GM23248 (cell line): ENCODE results near the gene TEX264. TPM values are rescaled to one million over a fixed set of nuclear protein-coding genes. Genes with fewer than 3 reads are reported as not detected.

Experiments used
- DNase-seq: peaks from one replicate; pipeline ENCODE4 v3.0.0-alpha.2; 2015
- H2AFZ ChIP-seq: fragments of 200-600 bp; sonication (generic); 2 replicates; pipeline ENCODE4 v1.6.1; 2016; ENCODE audit warnings: antibody characterized with exemption
- H3F3A ChIP-seq: fragments of 200-600 bp; sonication (generic); 2 replicates; pipeline ENCODE4 v1.6.1; 2016; ENCODE audit warnings: mild to moderate bottlenecking, antibody characterized with exemption, mixed run types; ENCODE audit not compliant: insufficient read depth
- H3K27ac ChIP-seq: fragments of 200-600 bp; sonication (generic); 2 replicates; pipeline ENCODE4 v1.5.1; 2016; ENCODE audit warnings: mild to moderate bottlenecking
- H3K27me3 ChIP-seq: fragments of 200-600 bp; sonication (generic); replicated peaks from 2 replicates; pipeline ENCODE4 v1.6.1; 2016; ENCODE audit warnings: mild to moderate bottlenecking; ENCODE audit not compliant: insufficient read depth
- H3K36me3 ChIP-seq: fragments of 200-600 bp; sonication (generic); 2 replicates; pipeline ENCODE4 v1.6.1; 2016; ENCODE audit warnings: low read depth, mild to moderate bottlenecking
- H3K4me1 ChIP-seq: fragments of 200-600 bp; sonication (generic); 2 replicates; pipeline ENCODE4 v1.6.1; 2016; ENCODE audit warnings: mild to moderate bottlenecking; ENCODE audit not compliant: insufficient read depth
- H3K4me2 ChIP-seq: fragments of 200-600 bp; sonication (generic); one replicate; pipeline ENCODE4 v1.6.1; 2016; ENCODE audit warnings: mild to moderate bottlenecking; ENCODE audit not compliant: unreplicated experiment
- H3K4me3 ChIP-seq: fragments of 200-600 bp; sonication (generic); 2 replicates; pipeline ENCODE4 v1.5.1; 2016; ENCODE audit warnings: mild to moderate bottlenecking
- H3K79me2 ChIP-seq: fragments of 200-600 bp; sonication (generic); 2 replicates; pipeline ENCODE4 v1.6.1; 2016; ENCODE audit warnings: mild to moderate bottlenecking; ENCODE audit not compliant: insufficient read depth
- H3K9ac ChIP-seq: fragments of 200-600 bp; sonication (generic); 2 replicates; pipeline ENCODE4 v1.6.1; 2016; ENCODE audit warnings: mild to moderate bottlenecking
- H3K9me2 ChIP-seq: fragments of 200-600 bp; sonication (generic); 2 replicates; pipeline ENCODE4 v1.6.1; 2016; ENCODE audit warnings: mixed run types, mild to moderate bottlenecking, moderate library complexity; ENCODE audit not compliant: insufficient read depth
- H3K9me3 ChIP-seq: fragments of 200-600 bp; sonication (generic); one replicate; pipeline ENCODE4 v1.6.1; 2017; ENCODE audit warnings: low read depth
- H4K20me1 ChIP-seq: fragments of 200-600 bp; sonication (generic); 2 replicates; pipeline ENCODE4 v1.6.0; 2016; ENCODE audit not compliant: insufficient read depth
- EZH2 ChIP-seq: fragments of 200-600 bp; sonication (generic); IDR thresholded peaks from 2 replicates; pipeline ENCODE4 v1.6.1; 2018; ENCODE audit warnings: antibody characterized with exemption, mild to moderate bottlenecking; ENCODE audit not compliant: insufficient read depth, poor library complexity, severe bottlenecking
- EZH2phosphoT487 ChIP-seq: fragments of 200-600 bp; sonication (generic); IDR thresholded peaks from 2 replicates; pipeline ENCODE4 v1.6.1; 2018; ENCODE audit warnings: antibody characterized with exemption, moderate library complexity, mild to moderate bottlenecking, low read depth; ENCODE audit not compliant: insufficient read depth
- WGBS, 2 experiments: methylation state at CpG; one replicate each; pipeline ENCODE4 v1.1.6; 2015 to 2017; ENCODE audit warnings: low lambda C conversion rate in 2 of 2, low coverage in 1 of 2; ENCODE audit errors: missing lambda C conversion rate in 2 of 2; 5-methylcytosine and 5-hydroxymethylcytosine counted together
- in situ Hi-C: fragments of 300-500 bp; cut with MboI; formaldehyde crosslinking; loops from 2 replicates; pipeline ENCODE4 v1.15.0; 2020
- polyA plus RNA-seq: library from polyadenylated mRNA; unstranded; fragments of >200 nt; fragmentation: Nextera tagmentation; extraction: Ambion mirVana; gene quantifications from 2 replicates; pipeline ENCODE4 v1.2.1, GENCODE V29; 2016
- total RNA-seq: library from RNA; depleted of rRNA; stranded (reverse); fragments of >200 nt; shearing (Covaris generic); gene quantifications from 2 replicates; pipeline ENCODE4 v1.2.3, GENCODE V29; 2014

The TEX264 gene
- total and polyA plus RNA-seq, 2 experiments from 2014 or later: 66.7 to 89.8 TPM

DNA sequence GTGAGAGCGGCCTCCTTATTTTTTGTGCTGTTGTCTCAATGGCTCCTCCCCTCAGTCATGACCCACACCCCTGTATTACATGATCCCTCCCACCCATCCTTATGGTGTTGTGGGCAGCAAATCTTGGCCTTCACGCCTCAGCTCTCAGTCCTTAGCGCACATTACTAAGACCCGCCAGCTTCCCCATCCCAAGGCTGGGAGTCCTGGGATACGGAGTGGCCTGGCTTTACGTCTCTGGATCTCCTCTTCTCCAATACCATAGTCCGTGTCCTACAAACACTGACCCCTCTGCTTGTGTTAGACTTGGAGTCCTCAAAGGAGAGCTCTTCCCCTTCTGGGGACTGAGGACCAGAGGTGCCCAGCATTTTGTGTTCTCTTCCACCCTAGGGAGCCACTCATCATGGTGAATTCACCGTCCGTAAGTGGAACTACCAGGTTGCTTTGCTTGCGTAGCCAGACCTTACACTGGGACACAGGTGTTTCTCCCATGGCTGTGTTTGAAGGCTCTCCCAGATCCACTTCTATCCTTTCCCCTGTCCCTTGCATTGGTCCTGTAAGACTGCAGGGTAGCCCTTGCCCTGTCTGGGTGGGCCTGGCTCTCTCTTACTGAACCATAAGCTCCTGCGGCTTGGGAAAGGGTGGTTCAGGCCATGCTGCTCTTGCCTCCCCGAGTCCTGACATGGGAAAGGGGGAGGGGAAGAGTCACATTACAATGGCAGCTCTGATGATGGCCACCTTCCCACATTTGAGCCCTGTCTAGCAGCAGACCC, 49.4 kb downstream of the TEX264 start:
- Histone ChIP-seq H3K4me3 (no peak overlapping the region), H3F3A (no peaks in the 10 kb centered on the region), H3K4me2 (no peak overlapping the region), H3K27me3 (no peaks in the 10 kb centered on the region), H3K4me1 (no peaks in the 10 kb centered on the region), H4K20me1 (no peaks in the 10 kb centered on the region), H3K9me3 (no peaks in the 10 kb centered on the region), H3K79me2 (no peaks in the 10 kb centered on the region), H3K36me3 (no peaks in the 10 kb centered on the region), H3K27ac (no peak overlapping the region), H3K9ac (no peak overlapping the region), H3K9me2 (no peaks in the 10 kb centered on the region), H2AFZ (no peak overlapping the region)
- in situ Hi-C loops: no loop called here
- WGBS, 2 experiments: 59 to 61% methylated on average over 12 of the region's 12 CpGs
- no peak for DNase-seq
- TF ChIP-seq EZH2 (no peak), EZH2phosphoT487 (no peak)

DNA sequence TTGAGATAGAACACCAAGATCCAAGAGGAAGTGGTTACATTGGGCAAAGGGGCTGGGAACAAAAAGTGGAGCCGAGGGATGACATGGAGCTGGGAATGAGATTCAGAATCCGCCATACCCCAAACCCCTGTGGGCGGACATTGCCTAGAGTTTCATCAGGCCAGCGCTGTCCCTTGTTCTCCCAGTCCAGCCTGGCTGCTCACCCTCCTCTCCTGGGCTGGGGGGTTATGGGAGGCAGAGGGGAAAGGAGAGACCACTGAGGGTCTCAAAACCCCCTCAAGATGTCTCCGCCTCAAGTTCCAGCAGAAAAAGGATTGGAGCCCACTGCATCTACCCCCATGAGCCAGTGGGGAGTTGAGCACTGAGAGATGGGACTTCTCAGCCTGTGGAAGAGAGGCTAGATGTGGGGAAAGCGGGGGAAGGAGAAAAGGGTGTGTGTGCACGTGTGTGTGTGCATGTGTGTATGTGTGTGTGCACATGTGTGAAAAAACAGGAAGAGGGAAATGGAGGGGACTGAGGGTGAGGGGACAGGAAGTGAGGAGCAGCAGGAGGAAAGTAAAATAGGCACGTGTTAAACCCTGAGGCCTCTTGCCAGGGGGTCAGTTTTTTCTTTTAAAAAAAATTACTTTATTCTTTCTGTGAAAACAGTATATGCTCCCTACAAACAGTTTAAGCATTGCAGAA, 50.2 kb downstream of the TEX264 start:
- in situ Hi-C loops: no loop called here
- no peak for DNase-seq
- no peak overlapping the region for H3K4me3 ChIP-seq
- no peak overlapping the region for H3K27ac ChIP-seq
- no peak overlapping the region for H3K4me2 ChIP-seq
- H3K4me1 ChIP-seq: no peaks in the 10 kb centered on the region
- H3K9me2 ChIP-seq: no peaks in the 10 kb centered on the region
- no peaks in the 10 kb centered on the region for H3F3A ChIP-seq
- 54 to 56% methylated on average over 8 of the region's 8 CpGs for WGBS, 2 experiments
- H4K20me1 ChIP-seq: no peaks in the 10 kb centered on the region
- TF ChIP-seq EZH2phosphoT487: no peak
- TF ChIP-seq EZH2: no peak
- H3K36me3 ChIP-seq: no peaks in the 10 kb centered on the region
- H3K9me3 ChIP-seq: no peaks in the 10 kb centered on the region
- no peak overlapping the region for H3K9ac ChIP-seq
- no peaks in the 10 kb centered on the region for H3K27me3 ChIP-seq
- H2AFZ ChIP-seq: no peak overlapping the region
- H3K79me2 ChIP-seq: no peaks in the 10 kb centered on the region

DNA sequence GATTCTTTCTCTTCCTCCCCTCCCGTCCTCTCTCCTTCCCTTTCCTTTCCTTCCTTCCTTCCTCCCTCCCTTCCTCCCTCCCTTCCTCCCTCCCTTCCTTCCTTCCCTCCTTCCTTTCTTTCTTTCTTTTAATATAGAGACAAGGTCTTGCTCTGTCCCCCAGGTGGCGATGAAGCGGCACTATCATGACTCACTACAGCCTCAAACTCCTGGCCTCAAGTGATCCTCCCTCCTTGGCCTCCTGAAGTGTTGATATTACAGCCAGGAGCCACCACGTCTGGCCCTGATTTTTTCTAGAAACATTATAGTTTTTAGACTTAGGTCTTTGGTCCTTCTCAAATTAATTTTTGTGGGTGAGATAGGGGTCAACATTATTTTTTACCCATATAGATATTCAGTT, 51.3 kb downstream of the TEX264 start:
- DNase-seq: no peak
- no peak overlapping the region for H3K4me2 ChIP-seq
- in situ Hi-C loops: no loop called here
- no peaks in the 10 kb centered on the region for H3K9me2 ChIP-seq
- H3K27ac ChIP-seq: no peak overlapping the region
- H3K27me3 ChIP-seq: no peaks in the 10 kb centered on the region
- H3K4me1 ChIP-seq: no peaks in the 10 kb centered on the region
- no peak overlapping the region for H3K9ac ChIP-seq
- no peak overlapping the region for H2AFZ ChIP-seq
- no peaks in the 10 kb centered on the region for H3K36me3 ChIP-seq
- H3F3A ChIP-seq: no peaks in the 10 kb centered on the region
- H4K20me1 ChIP-seq: no peaks in the 10 kb centered on the region
- H3K9me3 ChIP-seq: no peaks in the 10 kb centered on the region
- TF ChIP-seq EZH2phosphoT487 (no peak), EZH2 (no peak)
- H3K79me2 ChIP-seq: no peaks in the 10 kb centered on the region
- 67% methylated on average over 3 to 4 of the region's 4 CpGs for WGBS, 2 experiments
- no peak overlapping the region for H3K4me3 ChIP-seq

DNA sequence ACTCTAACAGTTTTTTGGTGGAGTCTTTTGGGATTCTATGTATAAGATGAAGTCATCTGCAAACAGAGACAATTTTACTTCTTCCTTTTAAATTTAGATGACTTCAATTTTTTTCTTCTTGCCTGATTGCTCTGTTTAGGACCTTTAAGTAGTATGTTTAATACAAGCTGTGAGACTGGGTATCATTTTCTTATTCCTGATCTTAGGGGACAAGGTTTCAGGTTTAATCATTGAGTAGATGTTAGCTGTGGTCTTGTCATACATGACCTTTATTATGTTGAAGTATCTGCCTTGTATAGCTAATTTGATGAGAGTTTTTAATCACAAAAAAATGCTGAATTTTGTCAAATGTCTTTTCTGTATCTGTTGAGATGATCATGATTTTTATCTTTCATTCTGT, 56.4 kb downstream of the TEX264 start:
- Histone ChIP-seq H2AFZ (no peak overlapping the region), H3K9me2 (no peaks in the 10 kb centered on the region), H3K9me3 (no peaks in the 10 kb centered on the region), H3F3A (no peaks in the 10 kb centered on the region), H3K4me2 (no peak overlapping the region), H3K4me3 (no peak overlapping the region), H3K4me1 (0 out of 2 replicates have a peak, but pooled peaks cover 7% of the 10 kb centered on the region), H4K20me1 (no peaks in the 10 kb centered on the region), H3K9ac (no peak overlapping the region), H3K27me3 (peaks cover 6% of the 10 kb centered on the region; the same call in 1 of the 2 replicates), H3K27ac (no peak overlapping the region), H3K79me2 (no peaks in the 10 kb centered on the region), H3K36me3 (no peaks in the 10 kb centered on the region)
- TF ChIP-seq EZH2 (no peak), EZH2phosphoT487 (no peak)
- in situ Hi-C loops: no loop called here
- no peak for DNase-seq
